Mammary epithelial cell (primary cell): ENCODE data around the gene AS3MT.

Experiments
- CTCF ChIP-seq, 2 donors: IDR thresholded peaks in 1 of 2; conservative IDR thresholded peaks in 1 of 2; 2 replicates each; pipeline ENCODE4 v1.5.1; 2011 to 2012; ENCODE audit warnings: inconsistent platforms in 2 of 2, low read length in 2 of 2, mild to moderate bottlenecking in 2 of 2, control low read depth in 1 of 2, low read depth in 1 of 2; ENCODE audit not compliant: insufficient read depth in 1 of 2; ENCODE audit errors: extremely low read depth in 1 of 2
- EZH2 ChIP-seq: IDR thresholded peaks from 2 replicates; pipeline ENCODE4 v1.6.1; 2012; ENCODE audit warnings: low read length, inconsistent platforms, borderline replicate concordance

DNA sequence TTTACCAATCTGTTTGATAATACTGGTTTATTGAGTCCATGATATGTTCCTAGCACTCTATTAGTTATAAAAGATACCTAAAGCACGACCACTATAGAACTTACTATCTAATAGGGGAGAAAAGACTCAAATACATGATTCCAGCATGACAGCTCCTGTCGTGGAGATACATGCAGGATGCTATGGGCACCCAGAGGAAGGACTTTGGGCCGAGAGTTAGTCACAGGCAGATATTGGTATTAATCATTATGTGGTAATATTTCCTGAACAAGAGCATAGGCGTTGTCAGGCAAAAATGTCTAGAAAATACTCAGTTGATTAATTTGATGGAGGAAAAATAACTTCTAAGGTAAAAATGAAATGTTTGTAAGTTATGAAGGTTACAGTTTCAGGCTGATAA, 80.6 kb downstream of the AS3MT start:
- no peak for TF ChIP-seq CTCF (conservative IDR thresholded peaks at IDR 0.05 in 1 of 2, IDR thresholded peaks at IDR 0.05 in 1 of 2; ENCODE audit: extremely low read depth in 1 of 2, insufficient read depth in 1 of 2, low read depth in 1 of 2, low read length in 2 of 2)
- no peak for TF ChIP-seq EZH2
